ENCODE measurements around the gene IRAK1.

DNA sequence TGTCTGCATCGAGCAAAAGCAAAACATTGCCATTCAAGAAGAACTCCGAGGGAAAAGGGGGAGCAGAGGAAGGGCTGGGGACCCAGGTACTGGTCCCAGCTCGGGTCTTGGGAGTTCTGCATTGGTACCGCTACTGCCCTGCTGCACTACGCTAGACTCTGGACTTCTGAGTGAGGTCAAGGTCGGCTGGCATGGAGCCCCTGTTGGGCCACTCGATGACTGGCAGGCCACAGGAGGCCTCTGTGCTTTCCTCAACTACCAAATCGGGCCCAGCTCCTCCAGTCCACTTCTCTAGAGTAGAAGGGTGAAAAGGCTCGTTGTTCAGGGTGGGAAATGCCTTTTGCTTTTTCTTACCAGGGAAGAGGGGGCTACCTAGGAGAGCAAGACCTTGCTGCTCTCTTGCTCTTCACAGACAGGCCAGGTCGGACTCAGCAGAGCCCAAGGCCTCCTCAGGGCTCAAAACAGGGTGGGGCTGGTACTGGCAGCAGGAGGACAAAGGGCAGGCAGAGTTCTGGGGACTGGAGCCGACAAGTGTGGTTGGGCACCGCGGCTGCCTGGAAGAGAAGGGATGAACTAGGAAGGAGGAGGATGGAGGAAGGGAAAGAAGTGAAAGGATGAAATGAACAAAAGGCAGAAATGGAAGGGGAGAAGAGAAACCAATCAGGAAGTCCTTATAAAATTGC lies 8.9 kb upstream of the IRAK1 start:
- TF ChIP-seq, protein P1, sequence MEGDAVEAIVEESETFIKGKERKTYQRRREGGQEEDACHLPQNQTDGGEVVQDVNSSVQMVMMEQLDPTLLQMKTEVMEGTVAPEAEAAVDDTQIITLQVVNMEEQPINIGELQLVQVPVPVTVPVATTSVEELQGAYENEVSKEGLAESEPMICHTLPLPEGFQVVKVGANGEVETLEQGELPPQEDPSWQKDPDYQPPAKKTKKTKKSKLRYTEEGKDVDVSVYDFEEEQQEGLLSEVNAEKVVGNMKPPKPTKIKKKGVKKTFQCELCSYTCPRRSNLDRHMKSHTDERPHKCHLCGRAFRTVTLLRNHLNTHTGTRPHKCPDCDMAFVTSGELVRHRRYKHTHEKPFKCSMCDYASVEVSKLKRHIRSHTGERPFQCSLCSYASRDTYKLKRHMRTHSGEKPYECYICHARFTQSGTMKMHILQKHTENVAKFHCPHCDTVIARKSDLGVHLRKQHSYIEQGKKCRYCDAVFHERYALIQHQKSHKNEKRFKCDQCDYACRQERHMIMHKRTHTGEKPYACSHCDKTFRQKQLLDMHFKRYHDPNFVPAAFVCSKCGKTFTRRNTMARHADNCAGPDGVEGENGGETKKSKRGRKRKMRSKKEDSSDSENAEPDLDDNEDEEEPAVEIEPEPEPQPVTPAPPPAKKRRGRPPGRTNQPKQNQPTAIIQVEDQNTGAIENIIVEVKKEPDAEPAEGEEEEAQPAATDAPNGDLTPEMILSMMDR (IDR thresholded peaks at IDR 0.05), result no peak
- TF ChIP-seq ZFX (IDR thresholded peaks at IDR 0.05; ENCODE audit: borderline replicate concordance), result no peak

All from 22Rv1 (cell line).